Femur (tissue), 1 donor: ENCODE measurements around the gene NPR2.
A peak's percentile ranks its signal among the peaks of the same experiment; 100 is the strongest.

Experiments
- DNase-seq: peaks from one replicate; pipeline ENCODE4 v3.0.0-alpha.2; 2017

The NPR2 gene

GRCh38 chr9:35801328-35802128 is 10.1 kb downstream of the NPR2 start:
- no peak for DNase-seq

- no peak for DNase-seq
Measured at GRCh38 chr9:35806101-35806500, 14.7 kb downstream of the NPR2 start.

GRCh38 chr9:35808433-35808832 is 17.0 kb downstream of the NPR2 start:
- DNase-seq: no peak

- DNase-seq: no peak
Measured at GRCh38 chr9:35810122-35810521, 18.7 kb downstream of the NPR2 start.

- peak; percentile 43 for DNase-seq
Measured at GRCh38 chr9:35811381-35812024, 20.1 kb downstream of the NPR2 start.

GRCh38 chr9:35812025-35812602 is 20.7 kb downstream of the NPR2 start, which contains the start of gene SPAG8:
Gene SPAG8 (minus strand): TSS chr9:35812262. CDS start chr9:35812147, 115 bp downstream.
- peak; percentile 97 for DNase-seq

GRCh38 chr9:35813434-35814105 is 22.2 kb downstream of the NPR2 start:
- no peak for DNase-seq

- peak; percentile 86 for DNase-seq
Measured at GRCh38 chr9:35814106-35814840, 22.9 kb downstream of the NPR2 start.

GRCh38 chr9:35814841-35815543 is 23.6 kb downstream of the NPR2 start, which contains the start of gene HINT2:
Gene HINT2 (minus strand): TSS chr9:35815042. CDS start chr9:35814979, 63 bp downstream.
- peak; percentile 97 for DNase-seq

- no peak for DNase-seq
Measured at GRCh38 chr9:35816708-35817107, 25.3 kb downstream of the NPR2 start.

GRCh38 chr9:35818341-35818740 is 26.9 kb downstream of the NPR2 start:
- DNase-seq: no peak

GRCh38 chr9:35820076-35820475 is 28.7 kb downstream of the NPR2 start:
- DNase-seq: no peak

GRCh38 chr9:35822926-35823325 is 31.5 kb downstream of the NPR2 start:
- no peak for DNase-seq

- DNase-seq: no peak
Measured at GRCh38 chr9:35826071-35826701, 34.8 kb downstream of the NPR2 start.

GRCh38 chr9:35827486-35827885 is 36.1 kb downstream of the NPR2 start:
- no peak for DNase-seq

GRCh38 chr9:35828716-35829083 is 37.3 kb downstream of the NPR2 start, which contains the start of gene FAM221B:
Gene FAM221B (minus strand): TSS chr9:35828732. CDS start chr9:35826161, 2,571 bp downstream.
- no peak for DNase-seq

GRCh38 chr9:35829084-35829763 is 37.8 kb downstream of the NPR2 start, which contains the start of gene TMEM8B:
Gene TMEM8B (plus strand): TSS chr9:35829228. CDS start chr9:35829448, 220 bp downstream.
- peak; percentile 97 for DNase-seq

GRCh38 chr9:35829764-35830096 is 38.3 kb downstream of the NPR2 start:
- DNase-seq: no peak

- no peak for DNase-seq
Measured at GRCh38 chr9:35831040-35831439, 39.6 kb downstream of the NPR2 start.

GRCh38 chr9:35832814-35833213 is 41.4 kb downstream of the NPR2 start:
- no peak for DNase-seq
